GM12878 (cell line): Measurements from ENCODE around the gene TBC1D10B. TPM values are rescaled to one million over a fixed set of nuclear protein-coding genes. Genes with fewer than 3 reads are reported as not detected.

ENCODE experiments used
- ATF2 ChIP-seq: IDR thresholded peaks from 2 replicates; pipeline ENCODE4 v1.6.1; 2012; ENCODE audit warnings: low read length, inconsistent platforms
- BMI1 ChIP-seq: fragments of 450-650 bp; IDR thresholded peaks from 2 replicates; pipeline ENCODE4 v1.6.1; 2016; ENCODE audit warnings: mild to moderate bottlenecking, moderate library complexity, borderline replicate concordance
- CBX3 ChIP-seq: fragments of 200-600 bp; sonication (generic); IDR thresholded peaks from 2 replicates; pipeline ENCODE4 v1.6.1; 2016; ENCODE audit warnings: low read depth, borderline replicate concordance
- CHD1 ChIP-seq: IDR thresholded peaks from 2 replicates; pipeline ENCODE4 v1.6.1; 2012; ENCODE audit warnings: low read depth, low read length, improper control_type of control experiment
- CTCF ChIP-seq, 3 experiments: IDR thresholded peaks in 2 of 3; conservative IDR thresholded peaks in 1 of 3; 2 replicates each; pipeline ENCODE4 v1.5.1; 2011; ENCODE audit warnings: low read depth in 3 of 3, low read length in 3 of 3, mild to moderate bottlenecking in 3 of 3, control low read depth in 2 of 3, moderate library complexity in 2 of 3, inconsistent platforms in 1 of 3, mixed read lengths in 1 of 3; ENCODE audit not compliant: control insufficient read depth in 2 of 3, insufficient read depth in 1 of 3; ENCODE audit errors: extremely low read depth in 1 of 3
- DPF2 ChIP-seq: fragments of 450-650 bp; IDR thresholded peaks from 2 replicates; pipeline ENCODE4 v1.6.1; 2017; ENCODE audit warnings: mild to moderate bottlenecking
- EED ChIP-seq: sonication (generic); IDR thresholded peaks from 2 replicates; pipeline ENCODE4 v1.6.1; 2016; ENCODE audit warnings: antibody characterized with exemption, low read depth
- EZH2 ChIP-seq: IDR thresholded peaks from 2 replicates; pipeline ENCODE4 v1.6.1; 2012; ENCODE audit warnings: low read depth, mild to moderate bottlenecking, control low read depth, inconsistent platforms, low read length, borderline replicate concordance; ENCODE audit not compliant: control insufficient read depth
- IKZF1 ChIP-seq: fragments of 450-650 bp; conservative IDR thresholded peaks from 2 replicates; pipeline ENCODE4 v1.6.1; 2017; ENCODE audit warnings: antibody characterized with exemption, mild to moderate bottlenecking
- MEF2B ChIP-seq: fragments of 450-650 bp; IDR thresholded peaks from 2 replicates; pipeline ENCODE4 v1.6.1; 2018; ENCODE audit warnings: mild to moderate bottlenecking, moderate library complexity; ENCODE audit not compliant: partially characterized antibody, poor library complexity, severe bottlenecking
- MLLT1 ChIP-seq: fragments of 450-650 bp; IDR thresholded peaks from 2 replicates; pipeline ENCODE4 v1.6.1; 2016; ENCODE audit warnings: mild to moderate bottlenecking
- MXI1 ChIP-seq: fragments of 150-350 bp; IDR thresholded peaks from 2 replicates; pipeline ENCODE4 v1.6.1; 2011; ENCODE audit warnings: low read depth, mild to moderate bottlenecking, inconsistent platforms, low read length, improper control_type of control experiment
- MYB ChIP-seq: fragments of 150-350 bp; IDR thresholded peaks from 2 replicates; pipeline ENCODE4 v1.6.1; 2014; ENCODE audit warnings: mild to moderate bottlenecking, low read depth, low read length, borderline replicate concordance
- RAD21 ChIP-seq: IDR thresholded peaks from 2 replicates; pipeline ENCODE4 v1.6.1; 2011; ENCODE audit warnings: mild to moderate bottlenecking, low read depth, low read length, moderate library complexity; ENCODE audit not compliant: insufficient read depth
- REST ChIP-seq: IDR thresholded peaks from 2 replicates; pipeline ENCODE4 v1.6.1; 2012; ENCODE audit warnings: mild to moderate bottlenecking, low read depth, low read length
- RUNX3 ChIP-seq: IDR thresholded peaks from 2 replicates; pipeline ENCODE4 v1.6.1; 2012; ENCODE audit warnings: low read length, inconsistent platforms
- SMAD1 ChIP-seq: fragments of 450-650 bp; IDR thresholded peaks from 2 replicates; pipeline ENCODE4 v1.6.1; 2018; ENCODE audit warnings: mild to moderate bottlenecking, low read depth; ENCODE audit not compliant: partially characterized antibody
- SMARCA5 ChIP-seq: fragments of 450-650 bp; IDR thresholded peaks from 2 replicates; pipeline ENCODE4 v1.6.1; 2017; ENCODE audit warnings: mild to moderate bottlenecking
- SMC3 ChIP-seq: IDR thresholded peaks from 2 replicates; pipeline ENCODE4 v1.6.1; 2011; ENCODE audit warnings: low read length, improper control_type of control experiment, borderline replicate concordance
- SREBF2 ChIP-seq: IDR thresholded peaks from 2 replicates; pipeline ENCODE4 v1.6.1; 2012; ENCODE audit warnings: mild to moderate bottlenecking, low read length
- ZNF24 ChIP-seq: fragments of 450-650 bp; IDR thresholded peaks from 2 replicates; pipeline ENCODE4 v1.6.1; 2017; ENCODE audit warnings: antibody characterized with exemption, mild to moderate bottlenecking
- ZNF384 ChIP-seq: IDR thresholded peaks from 2 replicates; pipeline ENCODE4 v1.6.1; 2012; ENCODE audit warnings: low read depth, mild to moderate bottlenecking, low read length, improper control_type of control experiment, borderline replicate concordance
- ZZZ3 ChIP-seq: IDR thresholded peaks from 2 replicates; pipeline ENCODE4 v1.6.1; 2011; ENCODE audit warnings: low read depth; ENCODE audit not compliant: control insufficient read depth, insufficient read length
- polyA plus RNA-seq, 11 experiments: library from polyadenylated mRNA; depleted of rRNA in 4 of 11; unstranded in 6 of 11; stranded (reverse) in 5 of 11; fragments of >200 nt; fragmentation: Nextera tagmentation in 4 of 11; fragmentation: Illumina TruSeq in 1 of 11; extraction: Ambion mirVana in 4 of 11; extraction: Trizol in 1 of 11; gene quantifications; 1 replicate in 1 of 11; 2 replicates in 10 of 11; pipeline versions ENCODE4 v1.2.1 to v1.2.3, GENCODE V29; 2011 to 2016; ENCODE audit warnings: inconsistent platforms in 2 of 11, missing spikeins in 2 of 11, low read depth in 1 of 11
- total RNA-seq, 4 experiments: library from RNA; depleted of rRNA in 3 of 4; stranded (reverse); fragments of >200 nt in 3 of 4; fragmentation: Illumina TruSeq in 1 of 4; extraction: Trizol in 1 of 4; gene quantifications; 2 replicates each; pipeline versions ENCODE4 v1.2.1 to v1.2.3, GENCODE V29; 2013 to 2021

Gene TBC1D10B
- total and polyA plus RNA-seq, 10 of the 15 experiments (the other 5 are each of a cell fraction or from before 2014, with no cell fraction given), result 2.2 to 51.2 (median 11.6) TPM

- no peak for TF ChIP-seq REST
- TF ChIP-seq BMI1, result no peak
- TF ChIP-seq ZNF24, result no peak
- TF ChIP-seq SMAD1, result no peak
- no peak for TF ChIP-seq CHD1
- TF ChIP-seq SMARCA5, result no peak
- no peak for TF ChIP-seq RUNX3
- no peak for TF ChIP-seq ATF2
- TF ChIP-seq MXI1, result peak; percentile 70; the same call in 1 of the 2 replicates
- no peak for TF ChIP-seq SMC3
- TF ChIP-seq ZNF384, result no peak
- TF ChIP-seq MEF2B, result peak; percentile 34
- peak; percentile 75 for TF ChIP-seq IKZF1
- TF ChIP-seq ZZZ3, result no peak
- TF ChIP-seq MLLT1, result no peak; the same call in 1 of the 2 replicates
- peak; percentile 60 for TF ChIP-seq DPF2
- no peak for TF ChIP-seq SREBF2
- TF ChIP-seq CBX3, result no peak
- TF ChIP-seq EZH2, result no peak
- TF ChIP-seq MYB, result no peak
- TF ChIP-seq RAD21, result no peak
- no peak for TF ChIP-seq EED
- peak in 1 of 3 experiments; percentile 21; a peak in 1 of 6 replicates for TF ChIP-seq CTCF (IDR thresholded peaks at IDR 0.05 in 2 of 3, conservative IDR thresholded peaks at IDR 0.05 in 1 of 3; ENCODE audit: control insufficient read depth in 2 of 3, extremely low read depth in 1 of 3, insufficient read depth in 1 of 3, low read depth in 3 of 3, low read length in 3 of 3)
These were observed 37.0 kb upstream of the TBC1D10B start, which contains the start of gene ZNF771 (continued) for GRCh38 chr16:30407102-30407803.
